Testis (tissue), 3 donors: ENCODE measurements around the gene PLCL1. TPM values are rescaled to one million over a fixed set of nuclear protein-coding genes. Genes with fewer than 3 reads are reported as not detected.

Source experiments
- DNase-seq: peaks from one replicate; pipeline ENCODE4 v3.0.0-alpha.2; 2019
- H3K27ac ChIP-seq, 2 donors: fragments of 200-600 bp; sonication (generic); one replicate each; pipeline ENCODE4 v1.5.1; 2019
- H3K27me3 ChIP-seq: fragments of 200-600 bp; sonication (generic); one replicate; pipeline ENCODE4 v1.5.1; 2019
- H3K36me3 ChIP-seq: fragments of 200-600 bp; sonication (generic); one replicate; pipeline ENCODE4 v1.5.1; 2017; ENCODE audit warnings: low read depth; ENCODE audit errors: missing control alignments
- H3K4me1 ChIP-seq: fragments of 200-600 bp; sonication (generic); one replicate; pipeline ENCODE4 v1.5.1; 2019
- H3K4me3 ChIP-seq, 2 donors: fragments of 200-600 bp; sonication (generic); one replicate each; pipeline ENCODE4 v1.5.1; 2017 to 2019
- H3K9me3 ChIP-seq: fragments of 200-600 bp; sonication (generic); one replicate; pipeline ENCODE4 v1.5.1; 2017
- POLR2A ChIP-seq: fragments of 450-650 bp; IDR thresholded peaks from one replicate; pipeline ENCODE4 v1.6.1; 2017; ENCODE audit warnings: antibody characterized with exemption, mild to moderate bottlenecking, moderate library complexity
- WGBS, 2 donors: methylation state at CpG; one replicate each; pipeline ENCODE4 v1.1.5; 2018; 5-methylcytosine and 5-hydroxymethylcytosine counted together
- intact Hi-C: fragments of 100-400 bp; cut with DNase I; formaldehyde crosslinking; loops from one replicate; pipeline ENCODE4 v1.15.1; 2023; ENCODE audit warnings: low total_unique reads
- polyA plus RNA-seq: library from polyadenylated mRNA; stranded (reverse); fragments of 350-450 nt; fragmentation: Illumina TruSeq; extraction: RNeasy Lipid Tissue Mini Kit (QIAGEN cat#74804); gene quantifications from one replicate; pipeline ENCODE4 v1.2.3, GENCODE V29; 2014; ENCODE audit warnings: low read depth, low replicate concordance; ENCODE audit not compliant: insufficient read depth
- total RNA-seq, 2 donors: library from RNA; depleted of rRNA; stranded (reverse); fragments of >200 nt; gene quantifications; one replicate each; pipeline ENCODE4 v1.2.3, GENCODE V29; 2016
- TF ChIP-seq, protein P1 (sequence below), 3 experiments: fragments of 450-650 bp in 2 of 3; fragments of 200-600 bp in 1 of 3; sonication (generic) in 1 of 3; IDR thresholded peaks; one replicate each; pipeline ENCODE4 v1.5.1; 2016 to 2019; ENCODE audit warnings: antibody characterized with exemption in 3 of 3, mild to moderate bottlenecking in 2 of 3, moderate library complexity in 1 of 3

Gene PLCL1
- total and polyA plus RNA-seq, 3 donors from 2014 or later: 2.1 to 2.6 (median 2.4) TPM

DNA sequence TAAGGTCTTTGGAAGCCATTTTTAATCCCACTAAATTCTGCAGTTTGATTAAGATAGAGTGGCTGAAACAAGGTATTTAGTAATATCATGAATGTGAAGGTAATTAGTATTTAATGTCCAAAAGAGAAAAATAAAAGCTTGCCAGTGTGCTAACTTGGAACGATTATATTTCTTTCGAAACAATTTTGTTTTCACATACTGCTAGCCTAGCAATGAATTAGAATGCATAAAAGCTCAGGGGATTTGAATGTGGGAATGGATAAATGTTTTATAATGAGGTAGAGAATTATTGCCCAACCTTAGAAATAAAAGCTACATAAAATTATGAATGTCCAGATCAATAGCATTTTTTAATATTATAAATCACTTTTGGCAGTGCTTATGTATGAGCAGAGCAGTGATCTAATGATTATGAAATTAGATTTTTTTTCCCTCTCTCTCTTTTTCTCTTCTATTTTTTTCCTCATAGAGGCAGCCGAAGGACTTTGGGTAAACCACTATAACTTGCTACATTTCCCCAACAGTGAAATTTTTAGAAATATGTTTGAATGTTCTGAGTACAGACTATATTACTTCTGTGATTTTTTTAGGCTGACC lies 75.5 kb downstream of the PLCL1 start:
- WGBS, 2 donors: 60 to 67% methylated on average over 3 of the region's 3 CpGs

DNA sequence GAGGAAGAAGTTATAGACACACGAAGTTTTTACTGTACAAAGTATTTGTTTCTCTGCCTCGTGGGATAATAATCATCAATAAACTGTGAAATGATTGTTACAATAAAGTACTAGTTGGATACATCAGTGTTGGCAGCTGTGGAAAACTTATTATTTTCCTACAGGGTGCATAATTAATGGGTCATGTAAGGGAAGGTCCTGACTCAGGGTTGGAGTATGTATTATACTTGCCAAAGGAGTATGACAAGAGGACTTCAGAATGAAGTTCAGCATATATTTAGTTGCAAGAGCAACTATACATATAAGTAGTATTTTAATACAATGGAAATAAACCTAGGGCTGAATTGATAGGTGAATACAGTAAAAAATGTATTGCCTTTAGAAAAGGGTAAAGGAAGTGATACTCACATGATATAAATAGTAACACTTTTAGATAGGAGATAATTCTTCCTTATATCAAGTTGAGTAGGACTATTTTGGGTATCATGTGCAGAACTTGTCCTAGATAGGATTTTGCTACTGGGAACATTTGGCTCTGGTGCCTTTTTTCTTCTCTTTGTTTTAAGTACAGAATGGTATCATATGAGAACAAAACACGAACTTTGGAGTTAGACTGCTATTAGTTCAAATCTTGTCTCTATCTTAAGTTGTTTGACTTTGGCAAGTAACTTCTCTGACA lies 79.1 kb downstream of the PLCL1 start:
- Histone ChIP-seq H3K4me3 (no peak overlapping the region), H3K4me1 (peaks cover 8% of the 10 kb centered on the region), H3K9me3 (no peaks in the 10 kb centered on the region), H3K27me3 (no peaks in the 10 kb centered on the region), H3K36me3 (no peaks in the 10 kb centered on the region), H3K27ac (no peak overlapping the region)
- intact Hi-C loops: no loop called here
- TF ChIP-seq, protein P1, sequence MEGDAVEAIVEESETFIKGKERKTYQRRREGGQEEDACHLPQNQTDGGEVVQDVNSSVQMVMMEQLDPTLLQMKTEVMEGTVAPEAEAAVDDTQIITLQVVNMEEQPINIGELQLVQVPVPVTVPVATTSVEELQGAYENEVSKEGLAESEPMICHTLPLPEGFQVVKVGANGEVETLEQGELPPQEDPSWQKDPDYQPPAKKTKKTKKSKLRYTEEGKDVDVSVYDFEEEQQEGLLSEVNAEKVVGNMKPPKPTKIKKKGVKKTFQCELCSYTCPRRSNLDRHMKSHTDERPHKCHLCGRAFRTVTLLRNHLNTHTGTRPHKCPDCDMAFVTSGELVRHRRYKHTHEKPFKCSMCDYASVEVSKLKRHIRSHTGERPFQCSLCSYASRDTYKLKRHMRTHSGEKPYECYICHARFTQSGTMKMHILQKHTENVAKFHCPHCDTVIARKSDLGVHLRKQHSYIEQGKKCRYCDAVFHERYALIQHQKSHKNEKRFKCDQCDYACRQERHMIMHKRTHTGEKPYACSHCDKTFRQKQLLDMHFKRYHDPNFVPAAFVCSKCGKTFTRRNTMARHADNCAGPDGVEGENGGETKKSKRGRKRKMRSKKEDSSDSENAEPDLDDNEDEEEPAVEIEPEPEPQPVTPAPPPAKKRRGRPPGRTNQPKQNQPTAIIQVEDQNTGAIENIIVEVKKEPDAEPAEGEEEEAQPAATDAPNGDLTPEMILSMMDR (IDR thresholded peaks at IDR 0.05): no peak
- no peak for TF ChIP-seq POLR2A
- WGBS, 2 donors: 45 to 60% methylated on average over 3 of the region's 3 CpGs
- DNase-seq: no peak

More for the DNA sequence above, 75.5 kb downstream of the PLCL1 start:
- no peak for TF ChIP-seq POLR2A
- TF ChIP-seq, protein P1 (IDR thresholded peaks at IDR 0.05): no peak
- intact Hi-C loops: no loop called here
- H3K4me1 ChIP-seq: peaks cover 8% of the 10 kb centered on the region
- H3K27ac ChIP-seq: peak overlapping the region in 1 of 2 donors; percentile 54
- no peak overlapping the region for H3K4me3 ChIP-seq
- no peaks in the 10 kb centered on the region for H3K27me3 ChIP-seq
- no peak for DNase-seq
- H3K36me3 ChIP-seq: no peaks in the 10 kb centered on the region
- H3K9me3 ChIP-seq: no peaks in the 10 kb centered on the region

DNA sequence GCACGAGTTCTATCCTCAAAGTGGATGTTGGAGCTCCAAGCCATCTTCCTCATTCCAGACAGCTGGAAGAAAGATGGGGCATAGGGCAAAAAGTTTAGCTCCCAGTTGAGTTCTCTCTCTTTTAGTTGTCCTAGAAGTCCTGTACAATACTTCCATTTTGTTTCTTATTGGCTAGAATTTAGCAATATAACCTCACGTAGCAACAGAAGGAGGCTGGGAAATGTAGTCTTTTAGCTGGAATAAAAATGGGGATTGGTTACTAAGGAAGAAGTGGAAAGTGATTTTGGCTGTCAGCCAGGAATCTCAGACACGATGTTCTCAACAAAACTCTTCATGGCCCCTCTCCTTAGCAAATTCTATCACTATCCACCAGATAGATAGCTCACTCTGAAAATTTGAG lies 79.9 kb downstream of the PLCL1 start:
- WGBS, 2 donors: 33 to 45% methylated on average over 3 of the region's 3 CpGs
- Histone ChIP-seq H3K27me3 (no peaks in the 10 kb centered on the region), H3K27ac (no peak overlapping the region), H3K36me3 (no peaks in the 10 kb centered on the region), H3K9me3 (no peaks in the 10 kb centered on the region), H3K4me1 (no peaks in the 10 kb centered on the region), H3K4me3 (no peak overlapping the region)
- intact Hi-C loops: no loop called here
- no peak for DNase-seq
- TF ChIP-seq, protein P1 (IDR thresholded peaks at IDR 0.05): no peak
- no peak for TF ChIP-seq POLR2A

DNA sequence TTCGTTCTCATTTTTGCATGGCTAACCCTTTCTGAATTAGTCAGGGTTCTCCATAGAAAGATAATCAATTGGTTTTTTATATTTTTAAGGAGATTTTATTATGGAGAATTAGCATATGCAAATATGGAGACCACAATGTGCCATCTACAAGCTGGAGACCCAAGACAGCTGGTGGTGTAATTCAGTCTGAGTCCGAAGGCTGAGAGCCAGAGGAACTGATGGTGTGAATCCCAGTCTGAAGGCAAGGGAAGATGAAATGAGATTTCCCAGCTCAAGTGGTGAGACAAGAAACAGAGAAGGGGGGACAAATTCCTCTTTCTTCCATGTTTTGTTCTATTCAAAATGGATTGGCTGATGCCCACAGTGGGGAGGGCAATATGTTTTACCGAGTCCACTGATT lies 80.7 kb downstream of the PLCL1 start:
- Histone ChIP-seq H3K27me3 (no peaks in the 10 kb centered on the region), H3K4me1 (no peaks in the 10 kb centered on the region), H3K9me3 (no peaks in the 10 kb centered on the region), H3K36me3 (no peaks in the 10 kb centered on the region), H3K4me3 (no peak overlapping the region), H3K27ac (no peak overlapping the region)
- 79 to 83% methylated on average over 3 of the region's 3 CpGs for WGBS, 2 donors
- intact Hi-C loops: no loop called here
- DNase-seq: no peak
- no peak for TF ChIP-seq POLR2A
- TF ChIP-seq, protein P1 (IDR thresholded peaks at IDR 0.05): no peak

GRCh38 chr2:197885587-197885986 lies 81.2 kb downstream of the PLCL1 start:
- Histone ChIP-seq H3K36me3 (no peaks in the 10 kb centered on the region), H3K27me3 (no peaks in the 10 kb centered on the region), H3K4me1 (no peaks in the 10 kb centered on the region), H3K9me3 (no peaks in the 10 kb centered on the region), H3K4me3 (no peak overlapping the region), H3K27ac (no peak overlapping the region)
- TF ChIP-seq, protein P1 (IDR thresholded peaks at IDR 0.05): no peak
- TF ChIP-seq POLR2A: no peak
- 79 to 93% methylated on average over 4 of the region's 4 CpGs for WGBS, 2 donors
- intact Hi-C loops: no loop called here
- DNase-seq: no peak
